ES-I3 (cell line): Measurements from ENCODE around the gene EPHA2.
A peak's percentile ranks its signal among the peaks of the same experiment; 100 is the strongest.

Experiments used
- H3K36me3 ChIP-seq: 2 replicates; pipeline ENCODE4 v1.6.1; 2013; ENCODE audit warnings: mild to moderate bottlenecking, low read length, control low read depth, moderate library complexity; ENCODE audit not compliant: insufficient read depth
- H3K4me1 ChIP-seq: 2 replicates; pipeline ENCODE4 v1.6.1; 2013; ENCODE audit warnings: mild to moderate bottlenecking, control low read depth, low read length; ENCODE audit not compliant: insufficient read depth
- H3K9ac ChIP-seq: 2 replicates; pipeline ENCODE4 v1.6.1; 2013; ENCODE audit warnings: low read depth, mild to moderate bottlenecking, low read length, moderate library complexity
- H3K9me3 ChIP-seq: 2 replicates; pipeline ENCODE4 v1.6.1; 2013; ENCODE audit warnings: mild to moderate bottlenecking, low read length, moderate library complexity; ENCODE audit not compliant: control insufficient read depth, insufficient read depth

The EPHA2 gene

GRCh38 chr1:16122916-16123315 is 33.0 kb downstream of the EPHA2 start:
- peaks cover 9% of the 10 kb centered on the region for H3K4me1 ChIP-seq
- no peak overlapping the region for H3K9ac ChIP-seq
- H3K36me3 ChIP-seq: peaks cover 17% of the 10 kb centered on the region
- no peaks in the 10 kb centered on the region for H3K9me3 ChIP-seq

GRCh38 chr1:16122350-16122881 is 33.5 kb downstream of the EPHA2 start:
- no peak overlapping the region for H3K9ac ChIP-seq
- no peaks in the 10 kb centered on the region for H3K9me3 ChIP-seq
- H3K4me1 ChIP-seq: peaks cover 13% of the 10 kb centered on the region
- H3K36me3 ChIP-seq: peaks cover 16% of the 10 kb centered on the region

DNA sequence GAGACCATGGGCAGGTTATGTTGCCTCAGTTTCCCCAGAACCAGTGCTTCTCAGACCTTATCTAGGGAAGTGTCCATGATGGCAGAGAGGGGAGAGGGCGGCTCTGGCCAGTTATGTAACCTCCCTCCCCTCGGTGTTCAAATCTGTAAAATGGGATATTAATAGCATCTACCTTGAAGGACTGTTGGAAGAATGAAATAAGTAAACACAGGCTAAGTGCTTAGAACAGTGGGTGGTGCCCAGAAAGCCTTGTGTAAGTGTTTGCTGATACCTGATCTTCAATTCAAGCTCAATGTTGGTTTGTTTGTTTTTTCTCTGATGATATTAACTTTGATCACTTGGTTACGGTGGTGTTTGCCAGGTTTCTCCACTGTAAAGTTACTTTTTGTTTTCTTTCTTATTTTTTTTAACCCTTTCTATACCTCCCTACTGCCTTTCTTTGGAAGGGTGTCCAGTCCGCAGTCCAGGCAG is 34.9 kb downstream of the EPHA2 start:
- Histone ChIP-seq H3K9ac (no peak overlapping the region), H3K36me3 (peaks cover 11% of the 10 kb centered on the region), H3K4me1 (peaks cover 25% of the 10 kb centered on the region), H3K9me3 (no peaks in the 10 kb centered on the region)

DNA sequence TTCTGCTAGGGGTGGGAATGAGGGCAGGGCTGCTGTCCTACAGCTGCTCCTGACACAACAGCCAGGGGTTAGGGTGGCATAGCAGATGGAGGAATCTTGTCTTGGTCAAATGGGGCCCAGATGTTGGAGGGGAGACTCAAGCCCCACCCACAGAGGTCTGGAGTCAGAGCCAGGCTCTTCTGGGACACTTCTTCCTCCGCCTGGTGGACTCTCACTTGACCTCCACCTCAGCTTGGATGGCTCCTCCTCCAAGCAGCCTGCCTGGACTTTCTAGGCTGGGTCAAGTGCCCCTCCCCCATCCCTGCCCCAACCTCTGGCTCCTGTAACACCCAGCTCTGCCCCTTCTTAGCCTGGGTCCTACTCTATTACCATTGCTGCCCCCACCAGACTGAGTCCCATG is 35.5 kb downstream of the EPHA2 start:
- peaks cover 6% of the 10 kb centered on the region for H3K36me3 ChIP-seq
- H3K4me1 ChIP-seq: peaks cover 27% of the 10 kb centered on the region
- H3K9me3 ChIP-seq: no peaks in the 10 kb centered on the region
- no peak overlapping the region for H3K9ac ChIP-seq

- no peak overlapping the region for H3K9ac ChIP-seq
- H3K9me3 ChIP-seq: no peaks in the 10 kb centered on the region
- H3K4me1 ChIP-seq: peaks cover 30% of the 10 kb centered on the region
- H3K36me3 ChIP-seq: peaks cover 5% of the 10 kb centered on the region
These were observed 35.9 kb downstream of the EPHA2 start for GRCh38 chr1:16119926-16120325.

GRCh38 chr1:16119504-16119903 is 36.4 kb downstream of the EPHA2 start:
- Histone ChIP-seq H3K9me3 (no peaks in the 10 kb centered on the region), H3K4me1 (peaks cover 30% of the 10 kb centered on the region), H3K9ac (no peak overlapping the region), H3K36me3 (peaks cover 1% of the 10 kb centered on the region)

- Histone ChIP-seq H3K4me1 (peaks cover 30% of the 10 kb centered on the region), H3K36me3 (no peaks in the 10 kb centered on the region), H3K9me3 (no peaks in the 10 kb centered on the region), H3K9ac (no peak overlapping the region)
These were observed 37.2 kb downstream of the EPHA2 start for GRCh38 chr1:16118706-16119105.

DNA sequence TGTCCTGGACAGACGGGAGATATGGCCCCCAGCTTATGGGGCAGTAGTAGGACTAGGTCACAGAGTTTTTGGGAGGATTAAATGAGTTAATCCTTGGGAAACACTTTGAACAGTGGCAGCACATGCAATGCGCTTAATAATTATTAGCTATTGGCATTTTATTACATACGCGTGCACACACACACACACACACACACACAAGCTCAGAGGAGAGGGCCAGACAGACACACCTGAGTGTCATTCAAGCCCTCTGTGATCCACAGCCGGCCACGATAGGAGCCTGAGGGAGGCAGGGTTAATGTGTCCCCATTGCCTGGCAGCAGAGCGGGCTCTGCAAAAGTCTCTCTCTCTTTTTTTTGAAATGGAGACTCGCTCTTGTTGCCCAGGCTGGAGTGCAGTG is 37.9 kb downstream of the EPHA2 start:
- Histone ChIP-seq H3K9ac (no peak overlapping the region), H3K4me1 (peaks cover 32% of the 10 kb centered on the region), H3K9me3 (no peaks in the 10 kb centered on the region), H3K36me3 (no peaks in the 10 kb centered on the region)

DNA sequence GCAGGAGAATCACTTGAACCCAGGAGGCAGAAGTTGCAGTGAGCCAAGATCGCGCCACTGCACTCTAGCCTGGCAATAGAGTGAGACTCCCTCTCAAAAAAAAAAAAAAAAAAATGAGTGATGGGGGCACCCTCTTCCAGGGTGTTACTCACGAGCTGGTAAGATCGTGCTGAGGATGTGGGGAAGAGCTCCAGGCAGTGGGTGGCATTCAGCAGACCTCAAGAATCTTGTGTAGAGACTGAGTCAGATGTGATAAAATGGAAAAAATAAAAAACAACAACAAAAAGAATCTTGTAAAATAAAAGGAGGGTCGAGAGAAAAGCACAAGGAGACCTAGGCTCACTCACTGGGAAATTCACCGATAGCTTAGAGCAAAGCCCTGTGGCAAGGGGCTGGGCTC is 38.5 kb downstream of the EPHA2 start:
- H3K9me3 ChIP-seq: no peaks in the 10 kb centered on the region
- H3K36me3 ChIP-seq: no peaks in the 10 kb centered on the region
- H3K4me1 ChIP-seq: peaks cover 38% of the 10 kb centered on the region
- H3K9ac ChIP-seq: no peak overlapping the region

DNA sequence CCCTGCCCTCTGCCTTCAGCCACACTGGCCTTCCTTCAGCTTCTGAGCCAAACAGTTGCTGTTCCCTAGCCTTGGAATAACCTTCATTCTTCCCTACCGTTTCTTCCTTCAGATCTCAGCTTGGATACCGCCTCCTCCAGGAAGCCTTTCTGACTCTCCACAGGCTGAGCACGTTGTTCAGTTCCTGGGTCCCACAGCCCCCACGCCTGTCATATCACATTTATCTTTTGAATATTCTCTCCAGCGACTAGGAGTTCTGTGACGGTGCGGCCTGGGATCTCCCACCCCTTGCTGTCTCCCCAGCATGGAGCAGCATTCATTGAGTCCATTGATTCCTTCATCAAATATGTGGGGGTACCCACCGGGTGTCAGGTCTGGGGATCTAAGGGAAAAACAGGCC is 39.2 kb downstream of the EPHA2 start:
- Histone ChIP-seq H3K9me3 (no peaks in the 10 kb centered on the region), H3K4me1 (peaks cover 41% of the 10 kb centered on the region), H3K9ac (0 out of 2 replicates have a peak overlapping the region, but pooled peaks have one; percentile 13), H3K36me3 (no peaks in the 10 kb centered on the region)

DNA sequence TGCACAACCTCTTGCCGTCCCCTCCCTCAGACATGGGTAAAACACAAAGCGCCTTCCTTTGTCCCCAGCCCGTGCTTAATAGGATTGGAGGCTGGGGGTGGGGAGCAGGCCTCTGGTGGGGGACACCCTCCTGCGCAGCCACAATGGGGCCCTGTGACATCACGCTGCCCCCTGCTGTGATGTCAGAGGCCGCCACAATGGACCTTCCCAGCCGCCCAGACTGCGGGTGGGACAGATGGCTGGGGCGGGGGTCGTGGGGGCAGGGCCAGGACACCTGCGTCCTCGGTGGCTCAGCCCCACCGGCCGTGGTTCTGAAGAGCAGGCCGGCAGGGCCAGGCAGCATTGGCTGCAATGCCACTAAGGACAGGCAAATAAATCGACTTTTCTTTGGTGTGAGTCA is 39.9 kb downstream of the EPHA2 start:
- Histone ChIP-seq H3K4me1 (peaks cover 41% of the 10 kb centered on the region), H3K36me3 (no peaks in the 10 kb centered on the region), H3K9me3 (no peaks in the 10 kb centered on the region), H3K9ac (peak overlapping the region; percentile 13; the same call in 1 of the 2 replicates)

GRCh38 chr1:16115468-16115983 is 40.3 kb downstream of the EPHA2 start:
- H3K36me3 ChIP-seq: no peaks in the 10 kb centered on the region

DNA sequence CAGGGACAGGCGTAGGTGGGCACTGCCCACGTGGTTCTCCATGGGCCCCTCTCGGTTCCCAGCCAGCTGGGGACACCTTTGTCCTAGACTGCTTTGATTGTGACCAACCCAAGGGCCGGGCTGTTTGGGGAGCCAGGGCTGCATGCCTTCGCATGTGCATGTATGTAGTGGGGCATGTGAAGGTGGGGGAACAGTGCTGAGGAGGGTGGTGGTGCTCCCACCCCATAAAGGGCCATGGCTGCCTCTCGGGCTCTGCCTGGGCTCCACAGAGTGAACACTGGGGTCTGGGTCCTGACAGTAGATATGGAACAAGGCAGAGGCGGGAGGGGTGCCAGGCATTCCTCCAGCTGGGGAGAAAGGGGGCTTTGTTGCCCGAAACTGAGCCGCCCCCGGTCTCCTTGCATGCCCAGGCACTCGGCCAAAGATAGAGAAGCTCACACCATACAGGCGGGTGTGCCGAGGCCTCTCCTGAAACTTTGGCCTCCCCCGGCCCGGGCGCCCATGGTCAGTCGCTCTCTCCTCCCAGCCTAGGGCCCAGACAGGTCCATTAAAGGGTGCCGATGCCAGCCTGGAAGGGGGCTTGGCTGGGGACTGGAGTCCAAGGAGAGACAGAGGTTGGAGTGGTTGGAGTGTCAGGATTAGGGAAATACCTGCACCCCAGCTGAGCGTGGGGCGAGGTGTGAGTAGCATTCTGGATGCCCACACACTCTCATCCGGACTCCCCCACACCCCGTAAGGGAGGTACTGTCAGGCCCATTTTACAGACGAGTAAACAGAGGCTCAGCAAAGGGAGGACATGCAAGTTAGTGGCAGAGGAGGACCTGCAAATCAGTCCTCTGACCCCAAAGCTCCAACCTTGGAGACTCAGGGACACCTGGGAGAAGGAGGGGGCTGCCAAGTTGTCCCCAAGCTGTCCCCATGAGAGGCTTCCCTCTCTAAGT is 41.1 kb downstream of the EPHA2 start:
- H3K4me1 ChIP-seq: peaks cover 35% of the 10 kb centered on the region
- H3K9me3 ChIP-seq: no peaks in the 10 kb centered on the region
- no peaks in the 10 kb centered on the region for H3K36me3 ChIP-seq
- H3K9ac ChIP-seq: no peak overlapping the region

More at GRCh38 chr1:16115468-16115983, 40.3 kb downstream of the EPHA2 start:
- Histone ChIP-seq H3K9ac (no peak overlapping the region), H3K4me1 (peaks cover 41% of the 10 kb centered on the region), H3K9me3 (no peaks in the 10 kb centered on the region)

- Histone ChIP-seq H3K9ac (no peak overlapping the region), H3K36me3 (no peaks in the 10 kb centered on the region), H3K9me3 (peaks cover 4% of the 10 kb centered on the region; the same call in 1 of the 2 replicates), H3K4me1 (peaks cover 32% of the 10 kb centered on the region)
These were observed 43.0 kb downstream of the EPHA2 start for GRCh38 chr1:16112596-16113555.
